Trophoblast cell (in vitro differentiated cells and primary cell): ENCODE measurements around the gene KRTAP5-4.
A peak's percentile ranks its signal among the peaks of the same experiment; 100 is the strongest.

ENCODE experiments used
- DNase-seq, 2 donors: peaks; one replicate each; pipeline ENCODE4 v3.0.0-alpha.2; 2016
- H2AFZ ChIP-seq: 2 replicates; pipeline ENCODE4 v1.6.1; 2013; ENCODE audit warnings: low read length, moderate library complexity, mild to moderate bottlenecking; ENCODE audit not compliant: insufficient read depth, poor library complexity
- H2AK5ac ChIP-seq: 2 replicates; pipeline ENCODE4 v1.6.1; 2013; ENCODE audit warnings: mild to moderate bottlenecking, low read length
- H2BK120ac ChIP-seq: 2 replicates; pipeline ENCODE4 v1.6.1; 2013; ENCODE audit warnings: low read length, mild to moderate bottlenecking, moderate library complexity; ENCODE audit not compliant: insufficient read depth, poor library complexity
- H2BK12ac ChIP-seq: 2 replicates; pipeline ENCODE4 v1.6.1; 2013; ENCODE audit warnings: mild to moderate bottlenecking, low read length, moderate library complexity
- H2BK5ac ChIP-seq: 2 replicates; pipeline ENCODE4 v1.6.1; 2013; ENCODE audit warnings: low read length, low read depth, moderate library complexity, mild to moderate bottlenecking; ENCODE audit not compliant: poor library complexity
- H3K14ac ChIP-seq: 2 replicates; pipeline ENCODE4 v1.6.1; 2013; ENCODE audit warnings: mild to moderate bottlenecking, low read length
- H3K18ac ChIP-seq: 2 replicates; pipeline ENCODE4 v1.6.1; 2013; ENCODE audit warnings: mild to moderate bottlenecking, low read length
- H3K23ac ChIP-seq: 2 replicates; pipeline ENCODE4 v1.6.1; 2013; ENCODE audit warnings: low read length
- H3K27ac ChIP-seq: 2 replicates; pipeline ENCODE4 v1.5.1; 2013; ENCODE audit warnings: low read depth, mild to moderate bottlenecking, inconsistent platforms, low read length, moderate library complexity
- H3K27me3 ChIP-seq: 2 replicates; pipeline ENCODE4 v1.6.1; 2013; ENCODE audit warnings: inconsistent platforms, mild to moderate bottlenecking, low read length, moderate library complexity; ENCODE audit not compliant: insufficient read depth
- H3K36me3 ChIP-seq, 2 experiments: 1 replicate in 1 of 2; 2 replicates in 1 of 2; pipeline ENCODE4 v1.6.1; 2013; ENCODE audit warnings: low read length in 2 of 2, mild to moderate bottlenecking in 2 of 2, moderate library complexity in 1 of 2; ENCODE audit not compliant: insufficient read depth in 2 of 2, control insufficient read depth in 1 of 2
- H3K4ac ChIP-seq: 2 replicates; pipeline ENCODE4 v1.6.1; 2013; ENCODE audit warnings: low read depth, mild to moderate bottlenecking, low read length, moderate library complexity
- H3K4me1 ChIP-seq, 2 experiments: 1 replicate in 1 of 2; 2 replicates in 1 of 2; pipeline ENCODE4 v1.6.1; 2013; ENCODE audit warnings: low read length in 2 of 2, mild to moderate bottlenecking in 2 of 2, moderate library complexity in 1 of 2; ENCODE audit not compliant: insufficient read depth in 2 of 2, control insufficient read depth in 1 of 2
- H3K4me2 ChIP-seq: 2 replicates; pipeline ENCODE4 v1.6.1; 2013; ENCODE audit warnings: inconsistent platforms, mild to moderate bottlenecking, low read length, moderate library complexity
- H3K4me3 ChIP-seq: 2 replicates; pipeline ENCODE4 v1.5.1; 2013; ENCODE audit warnings: mild to moderate bottlenecking, low read depth, low read length, inconsistent platforms
- H3K79me1 ChIP-seq: one replicate; pipeline ENCODE4 v1.6.1; 2013; ENCODE audit warnings: low read length
- H3K79me2 ChIP-seq: 2 replicates; pipeline ENCODE4 v1.6.1; 2013; ENCODE audit warnings: low read length, mild to moderate bottlenecking; ENCODE audit not compliant: control insufficient read depth, insufficient read depth, poor library complexity
- H3K9ac ChIP-seq: 2 replicates; pipeline ENCODE4 v1.6.1; 2013; ENCODE audit warnings: mild to moderate bottlenecking, low read length
- H3K9me3 ChIP-seq: 2 replicates; pipeline ENCODE4 v1.6.1; 2013; ENCODE audit warnings: low read depth, mild to moderate bottlenecking, control low read depth, inconsistent platforms, low read length; ENCODE audit not compliant: insufficient read depth
- H4K12ac ChIP-seq: 2 replicates; pipeline ENCODE4 v1.6.1; 2013; ENCODE audit warnings: low read depth, mild to moderate bottlenecking, low read length, moderate library complexity
- H4K8ac ChIP-seq: 2 replicates; pipeline ENCODE4 v1.6.1; 2013; ENCODE audit warnings: low read depth, mild to moderate bottlenecking, low read length, moderate library complexity
- H4K91ac ChIP-seq: one replicate; pipeline ENCODE4 v1.6.1; 2013; ENCODE audit warnings: low read depth, mild to moderate bottlenecking, low read length, moderate library complexity
- WGBS: extraction: QIAGEN DNeasy Blood & Tissue Kit; methylation state at CpG from one replicate; pipeline ENCODE4 v1.1.7; 2013; ENCODE audit warnings: missing lambda C conversion rate; ENCODE audit not compliant: insufficient read length, insufficient coverage; ENCODE audit errors: extremely low coverage; 5-methylcytosine and 5-hydroxymethylcytosine counted together

KRTAP5-4 gene

GRCh38 chr11:1640076-1640946 is 18.4 kb upstream of the KRTAP5-4 start:
- Histone ChIP-seq H4K12ac (no peak overlapping the region), H2BK5ac (no peak overlapping the region), H3K27ac (no peak overlapping the region), H3K23ac (no peak overlapping the region), H2BK120ac (no peak overlapping the region), H3K9ac (no peak overlapping the region), H3K79me2 (no peaks in the 10 kb centered on the region), H4K8ac (no peak overlapping the region), H3K4ac (no peak overlapping the region), H2BK12ac (no peak overlapping the region), H2AK5ac (no peak overlapping the region), H3K14ac (no peak overlapping the region), H3K4me1 (no peaks in the 10 kb centered on the region), H3K4me2 (no peak overlapping the region), H2AFZ (no peak overlapping the region), H3K9me3 (no peaks in the 10 kb centered on the region), H3K4me3 (no peak overlapping the region), H4K91ac (no peak overlapping the region), H3K36me3 (no peaks in the 10 kb centered on the region), H3K27me3 (no peaks in the 10 kb centered on the region), H3K79me1 (no peaks in the 10 kb centered on the region), H3K18ac (no peak overlapping the region)
- WGBS = no CpG with 5 or more reads among the region's 32 CpGs
- peak; percentile 27 to 68 for DNase-seq

DNA sequence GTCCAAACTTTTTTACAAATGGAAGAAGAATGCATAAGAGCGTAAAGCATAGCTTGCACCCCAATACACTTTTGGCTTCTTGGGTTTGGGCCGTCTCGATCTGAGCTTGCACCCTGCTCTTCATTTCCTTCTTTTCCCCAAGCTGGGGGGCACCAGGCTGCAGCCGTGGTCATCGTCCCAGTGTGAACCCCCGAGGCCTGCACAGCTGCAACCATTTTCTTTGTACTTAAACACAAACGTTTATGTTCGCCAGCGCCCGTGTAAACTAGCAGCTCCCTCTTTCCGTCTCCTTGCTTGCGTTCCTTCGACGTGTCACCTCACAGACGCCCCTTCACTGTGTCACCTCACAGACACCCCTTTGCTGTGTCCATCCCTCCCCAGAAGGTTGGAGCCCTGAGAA is 17.7 kb upstream of the KRTAP5-4 start:
- Histone ChIP-seq H4K8ac (no peak overlapping the region), H2BK5ac (no peak overlapping the region), H2AFZ (no peak overlapping the region), H4K12ac (no peak overlapping the region), H3K9ac (no peak overlapping the region), H3K14ac (no peak overlapping the region), H2AK5ac (no peak overlapping the region), H3K4ac (no peak overlapping the region), H3K27me3 (no peaks in the 10 kb centered on the region), H3K27ac (no peak overlapping the region), H3K4me3 (no peak overlapping the region), H3K4me1 (no peaks in the 10 kb centered on the region), H3K79me2 (no peaks in the 10 kb centered on the region), H3K23ac (no peak overlapping the region), H3K36me3 (no peaks in the 10 kb centered on the region), H3K79me1 (no peaks in the 10 kb centered on the region), H3K9me3 (peaks cover 2% of the 10 kb centered on the region), H4K91ac (no peak overlapping the region), H3K18ac (no peak overlapping the region), H2BK12ac (no peak overlapping the region), H3K4me2 (no peak overlapping the region), H2BK120ac (no peak overlapping the region)
- no peak for DNase-seq
- WGBS = no CpG with 5 or more reads among the region's 15 CpGs

DNA sequence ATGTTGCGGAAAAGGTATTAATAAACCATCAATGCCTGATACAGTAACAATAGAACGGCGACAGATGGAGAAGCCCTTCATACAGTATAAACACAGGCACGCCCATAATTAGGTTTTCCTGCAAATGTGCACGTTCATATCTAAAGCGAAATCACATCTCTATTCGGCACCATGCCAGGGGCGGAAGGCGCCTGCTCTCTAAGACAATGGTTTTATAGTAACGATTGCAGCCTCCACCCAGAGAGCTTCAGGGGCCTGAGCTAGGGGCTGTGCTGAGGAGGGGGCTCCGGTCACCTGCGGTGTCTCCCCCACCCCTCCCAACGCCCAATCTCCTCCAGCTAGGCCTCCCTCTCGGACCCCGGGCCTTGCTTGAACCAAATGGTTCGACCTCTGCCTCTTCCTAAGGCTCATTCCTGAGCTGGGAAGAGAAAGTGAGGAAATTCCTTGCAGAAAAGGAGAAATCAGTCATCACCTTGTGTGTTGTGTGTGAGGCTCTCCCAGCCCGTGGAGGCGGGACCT is 17.2 kb upstream of the KRTAP5-4 start:
- peaks cover 2% of the 10 kb centered on the region for H3K9me3 ChIP-seq
- H3K9ac ChIP-seq = no peak overlapping the region
- no peaks in the 10 kb centered on the region for H3K27me3 ChIP-seq
- no peak overlapping the region for H3K18ac ChIP-seq
- no peak overlapping the region for H3K14ac ChIP-seq
- no peaks in the 10 kb centered on the region for H3K79me1 ChIP-seq
- no peak for DNase-seq
- no peak overlapping the region for H4K91ac ChIP-seq
- WGBS = no CpG with 5 or more reads among the region's 18 CpGs
- H2BK12ac ChIP-seq = no peak overlapping the region
- H3K23ac ChIP-seq = no peak overlapping the region
- no peak overlapping the region for H4K8ac ChIP-seq
- H2BK5ac ChIP-seq = no peak overlapping the region
- H3K27ac ChIP-seq = no peak overlapping the region
- no peak overlapping the region for H2AK5ac ChIP-seq
- no peaks in the 10 kb centered on the region for H3K4me1 ChIP-seq
- H3K4me2 ChIP-seq = no peak overlapping the region
- no peaks in the 10 kb centered on the region for H3K79me2 ChIP-seq
- no peaks in the 10 kb centered on the region for H3K36me3 ChIP-seq
- H3K4ac ChIP-seq = no peak overlapping the region
- no peak overlapping the region for H4K12ac ChIP-seq
- no peak overlapping the region for H2BK120ac ChIP-seq
- H3K4me3 ChIP-seq = no peak overlapping the region
- H2AFZ ChIP-seq = no peak overlapping the region

- Histone ChIP-seq H3K9me3 (peaks cover 2% of the 10 kb centered on the region), H2AFZ (no peak overlapping the region), H2AK5ac (no peak overlapping the region), H3K4me1 (no peaks in the 10 kb centered on the region), H3K27me3 (peaks cover 2% of the 10 kb centered on the region), H3K27ac (no peak overlapping the region), H4K91ac (no peak overlapping the region), H2BK5ac (no peak overlapping the region), H3K4me3 (no peak overlapping the region), H2BK120ac (no peak overlapping the region), H3K18ac (no peak overlapping the region), H4K12ac (no peak overlapping the region), H2BK12ac (no peak overlapping the region), H3K4ac (no peak overlapping the region), H3K9ac (no peak overlapping the region), H4K8ac (no peak overlapping the region), H3K4me2 (no peak overlapping the region), H3K14ac (no peak overlapping the region), H3K79me2 (no peaks in the 10 kb centered on the region), H3K79me1 (no peaks in the 10 kb centered on the region), H3K23ac (no peak overlapping the region), H3K36me3 (no peaks in the 10 kb centered on the region)
- no CpG with 5 or more reads among the region's 8 CpGs for WGBS
- no peak for DNase-seq
Observed at GRCh38 chr11:1638344-1638743, 16.4 kb upstream of the KRTAP5-4 start.
